Measurements from ENCODE around the gene OAS3.
A peak's percentile ranks its signal among the peaks of the same experiment; 100 is the strongest.
"Not testable (repeated sequence)": the region's sequence is repeated elsewhere in the genome, so short reads cannot be mapped to it uniquely, and the experiment has no call there.

OAS3 gene, protein sequence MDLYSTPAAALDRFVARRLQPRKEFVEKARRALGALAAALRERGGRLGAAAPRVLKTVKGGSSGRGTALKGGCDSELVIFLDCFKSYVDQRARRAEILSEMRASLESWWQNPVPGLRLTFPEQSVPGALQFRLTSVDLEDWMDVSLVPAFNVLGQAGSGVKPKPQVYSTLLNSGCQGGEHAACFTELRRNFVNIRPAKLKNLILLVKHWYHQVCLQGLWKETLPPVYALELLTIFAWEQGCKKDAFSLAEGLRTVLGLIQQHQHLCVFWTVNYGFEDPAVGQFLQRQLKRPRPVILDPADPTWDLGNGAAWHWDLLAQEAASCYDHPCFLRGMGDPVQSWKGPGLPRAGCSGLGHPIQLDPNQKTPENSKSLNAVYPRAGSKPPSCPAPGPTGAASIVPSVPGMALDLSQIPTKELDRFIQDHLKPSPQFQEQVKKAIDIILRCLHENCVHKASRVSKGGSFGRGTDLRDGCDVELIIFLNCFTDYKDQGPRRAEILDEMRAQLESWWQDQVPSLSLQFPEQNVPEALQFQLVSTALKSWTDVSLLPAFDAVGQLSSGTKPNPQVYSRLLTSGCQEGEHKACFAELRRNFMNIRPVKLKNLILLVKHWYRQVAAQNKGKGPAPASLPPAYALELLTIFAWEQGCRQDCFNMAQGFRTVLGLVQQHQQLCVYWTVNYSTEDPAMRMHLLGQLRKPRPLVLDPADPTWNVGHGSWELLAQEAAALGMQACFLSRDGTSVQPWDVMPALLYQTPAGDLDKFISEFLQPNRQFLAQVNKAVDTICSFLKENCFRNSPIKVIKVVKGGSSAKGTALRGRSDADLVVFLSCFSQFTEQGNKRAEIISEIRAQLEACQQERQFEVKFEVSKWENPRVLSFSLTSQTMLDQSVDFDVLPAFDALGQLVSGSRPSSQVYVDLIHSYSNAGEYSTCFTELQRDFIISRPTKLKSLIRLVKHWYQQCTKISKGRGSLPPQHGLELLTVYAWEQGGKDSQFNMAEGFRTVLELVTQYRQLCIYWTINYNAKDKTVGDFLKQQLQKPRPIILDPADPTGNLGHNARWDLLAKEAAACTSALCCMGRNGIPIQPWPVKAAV

DNA sequence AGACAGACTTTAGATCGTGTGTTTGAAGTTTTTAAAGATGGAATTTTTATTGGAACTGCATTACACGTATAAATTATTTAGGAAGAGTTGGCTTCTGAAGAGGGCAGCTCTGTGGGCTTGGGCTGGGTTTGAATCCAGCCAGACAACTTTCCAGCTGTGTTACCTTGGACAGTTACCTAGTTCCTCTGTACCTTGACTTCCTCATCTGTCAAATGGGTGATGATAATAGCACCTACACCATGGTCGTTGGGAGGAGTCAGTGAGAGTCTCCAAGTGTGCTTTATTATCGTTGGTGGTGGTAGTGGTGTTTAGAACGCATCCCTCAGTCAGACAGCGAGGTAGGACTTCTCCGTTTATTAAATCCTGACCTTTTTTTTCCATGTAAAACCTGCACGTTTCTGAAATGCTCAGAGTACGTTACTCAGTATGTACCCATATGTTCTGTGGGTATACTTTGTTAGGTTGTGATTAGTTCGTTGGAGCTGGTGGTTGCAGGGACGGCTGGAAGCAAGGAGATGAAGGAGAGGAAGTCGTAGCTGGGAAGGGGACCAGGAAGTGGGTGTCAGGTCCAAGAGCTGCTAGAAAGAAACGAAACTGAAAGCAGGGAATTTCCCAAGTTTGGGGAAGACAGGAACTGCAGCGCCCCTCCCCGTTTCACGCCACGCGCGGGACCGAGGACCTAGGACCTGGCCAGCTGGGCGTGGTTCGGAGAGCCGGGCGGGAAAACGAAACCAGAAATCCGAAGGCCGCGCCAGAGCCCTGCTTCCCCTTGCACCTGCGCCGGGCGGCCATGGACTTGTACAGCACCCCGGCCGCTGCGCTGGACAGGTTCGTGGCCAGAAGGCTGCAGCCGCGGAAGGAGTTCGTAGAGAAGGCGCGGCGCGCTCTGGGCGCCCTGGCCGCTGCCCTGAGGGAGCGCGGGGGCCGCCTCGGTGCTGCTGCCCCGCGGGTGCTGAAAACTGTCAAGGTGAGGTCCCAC lies at the start of gene OAS3:
Gene OAS3, plus strand, starts transcription at position 734 of the 979 bp plus-strand sequence. Its CDS starts 57 bp downstream, at position 791.
- DNase-seq, result peak; percentile 5 to 57

DNA sequence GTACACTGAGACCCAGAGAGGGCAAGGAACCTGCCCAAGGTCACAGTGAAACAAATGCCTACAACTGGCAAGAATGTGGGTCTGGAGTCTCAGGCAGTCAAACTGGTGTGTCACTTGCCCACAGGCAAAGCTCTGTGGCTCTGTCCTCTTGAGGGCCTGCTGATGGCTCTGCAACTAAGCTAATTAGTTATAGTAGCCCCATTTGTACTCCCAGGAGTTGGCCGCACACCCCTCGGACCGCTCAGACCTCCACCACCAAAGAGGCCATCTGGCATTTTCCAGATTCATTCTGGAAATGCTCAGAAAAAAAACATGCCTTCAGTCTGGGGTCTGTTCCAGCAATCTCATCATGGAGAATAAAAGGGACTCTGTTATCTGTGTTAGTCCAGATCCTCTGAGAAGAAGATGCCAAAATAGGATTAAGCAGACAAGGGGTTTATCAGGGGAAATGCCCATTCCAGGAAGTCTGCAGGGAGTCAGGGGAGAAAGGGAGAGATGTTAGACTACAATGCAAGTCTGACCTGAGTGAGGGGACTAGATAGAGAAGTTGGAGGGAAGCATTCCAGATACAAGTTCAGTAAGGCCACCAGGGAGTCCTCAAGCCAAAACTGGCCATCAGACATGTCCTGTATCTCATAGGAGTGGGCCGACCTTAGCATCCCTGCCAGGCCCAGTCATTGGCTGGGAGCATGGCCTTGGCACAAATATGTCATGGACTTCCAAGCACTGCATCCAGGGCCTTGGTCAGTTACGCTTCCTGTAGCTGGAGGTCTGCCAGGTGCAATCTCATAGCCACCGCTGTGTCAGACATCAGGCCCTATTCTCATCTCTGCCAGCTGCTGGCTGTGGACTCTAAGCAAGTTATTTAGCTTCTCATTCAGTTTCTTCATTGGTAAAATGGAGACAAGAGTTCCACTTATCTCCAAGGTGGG lies 46.9 kb upstream of the OAS3 start:
- peak; percentile 11 to 13 for DNase-seq

- no peak for DNase-seq
Observed at GRCh38 chr12:112892856-112893255, 45.4 kb upstream of the OAS3 start.

DNA sequence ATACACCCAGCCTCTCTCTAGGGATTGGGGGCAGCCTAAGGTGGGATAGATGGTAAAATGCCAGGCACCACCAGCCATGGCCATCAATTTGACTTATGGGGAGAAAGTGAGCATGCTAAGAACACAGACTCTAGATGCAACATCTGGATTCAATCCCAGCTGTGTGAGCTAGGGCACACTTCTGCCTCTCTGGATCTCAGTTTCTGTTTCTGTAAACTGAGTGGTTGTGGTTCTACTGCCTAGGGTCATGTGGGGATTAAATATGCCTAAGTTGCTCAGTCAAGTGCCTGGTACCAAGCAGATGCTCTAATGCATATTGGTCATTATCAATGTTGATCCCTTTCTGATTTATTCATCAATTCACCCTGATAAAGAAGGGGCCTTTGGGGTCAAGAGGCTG lies 44.1 kb upstream of the OAS3 start:
- no peak for DNase-seq

DNA sequence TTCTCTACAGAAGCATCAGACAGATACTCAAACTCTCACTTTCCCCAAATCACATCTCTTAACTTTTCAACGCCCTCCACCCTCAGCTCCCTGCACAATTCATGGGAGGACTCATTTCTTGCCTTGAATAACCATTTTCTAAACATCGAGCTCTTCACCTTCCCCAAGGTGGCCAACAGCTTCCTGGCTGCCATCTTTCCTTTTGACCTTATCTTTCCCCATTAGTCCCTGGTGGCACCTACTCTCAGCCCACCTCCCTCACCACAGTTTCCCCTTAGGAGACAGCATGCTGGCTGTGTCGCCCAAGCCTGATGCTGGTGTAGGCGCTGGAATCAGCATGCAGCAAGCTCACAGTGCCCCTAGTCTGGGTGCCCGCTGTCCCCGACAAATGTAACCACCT lies 39.9 kb upstream of the OAS3 start:
- no peak for DNase-seq

- peak; percentile 68 to 69 for DNase-seq
Observed at GRCh38 chr12:112900298-112901145, 37.8 kb upstream of the OAS3 start.

DNA sequence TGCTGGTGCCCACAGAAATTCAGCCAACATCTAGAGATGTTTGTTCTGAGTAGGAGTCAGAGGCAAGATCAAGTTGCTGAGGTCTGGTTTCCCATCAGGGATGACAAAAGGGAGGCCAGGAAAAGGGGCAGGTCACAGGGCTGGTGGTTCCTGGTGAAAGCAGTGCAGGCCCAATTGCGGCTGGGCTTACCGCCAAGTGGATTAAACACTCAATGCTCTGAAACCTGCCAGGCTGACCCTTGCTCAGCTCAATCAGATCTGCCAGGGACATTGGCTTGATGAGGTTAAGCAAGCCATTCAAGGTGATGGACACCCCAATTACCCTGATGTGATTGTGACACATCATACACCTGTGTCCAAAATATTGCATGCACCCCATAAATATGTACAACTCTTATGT lies 37.0 kb upstream of the OAS3 start:
- peak in 1 of 2 experiments; percentile 13 for DNase-seq

DNA sequence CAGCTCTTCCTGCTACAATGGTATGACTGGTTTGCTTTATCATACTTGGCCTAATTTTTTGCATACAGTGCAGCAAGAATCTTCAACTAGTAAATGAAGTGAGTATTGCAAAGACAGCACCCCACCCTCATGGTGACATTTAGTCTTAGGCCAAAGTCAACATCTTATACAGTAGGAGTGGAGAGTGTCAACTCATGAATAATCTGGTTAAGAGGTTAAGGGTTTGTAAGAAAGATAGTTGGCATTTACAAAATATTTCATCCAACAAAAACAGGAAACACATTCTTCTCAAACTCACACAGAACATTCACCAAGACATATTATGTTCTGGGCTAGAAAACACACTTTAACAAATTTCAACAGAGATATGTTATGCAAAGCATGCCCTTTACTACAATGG lies 33.7 kb upstream of the OAS3 start:
- no peak for DNase-seq

- no peak for DNase-seq
Observed at GRCh38 chr12:112905451-112906089, 32.7 kb upstream of the OAS3 start.

DNA sequence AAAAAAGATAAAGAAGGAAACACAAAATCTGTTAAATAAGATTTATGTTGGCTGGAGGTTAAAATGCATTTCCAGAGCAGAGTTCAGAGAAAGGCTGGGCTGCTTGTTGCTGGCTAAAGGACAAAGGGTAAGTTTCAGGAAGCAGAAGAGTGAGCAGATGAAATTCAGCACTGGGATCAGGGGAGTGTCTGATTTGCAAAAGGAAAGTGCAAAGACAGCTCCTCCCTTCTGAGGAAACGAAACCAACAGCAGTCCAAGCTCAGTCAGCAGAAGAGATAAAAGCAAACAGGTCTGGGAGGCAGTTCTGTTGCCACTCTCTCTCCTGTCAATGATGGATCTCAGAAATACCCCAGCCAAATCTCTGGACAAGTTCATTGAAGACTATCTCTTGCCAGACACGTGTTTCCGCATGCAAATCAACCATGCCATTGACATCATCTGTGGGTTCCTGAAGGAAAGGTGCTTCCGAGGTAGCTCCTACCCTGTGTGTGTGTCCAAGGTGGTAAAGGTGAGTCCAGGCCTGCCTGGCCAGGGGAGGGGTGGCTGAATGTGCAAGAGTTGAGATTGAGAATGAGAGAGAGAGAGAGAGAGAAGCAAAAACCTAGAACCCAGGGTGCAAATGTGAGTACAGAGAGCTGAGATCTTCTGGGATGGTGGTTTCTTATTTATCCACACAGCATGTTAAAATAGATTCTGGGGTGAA lies 31.4 kb upstream of the OAS3 start, which contains the start of gene OAS1:
Gene OAS1, plus strand, starts transcription at position 251 of the 703 bp plus-strand sequence. Its CDS starts 78 bp downstream, at position 329.
- DNase-seq, result peak in 1 of 2 experiments; percentile 7

DNA sequence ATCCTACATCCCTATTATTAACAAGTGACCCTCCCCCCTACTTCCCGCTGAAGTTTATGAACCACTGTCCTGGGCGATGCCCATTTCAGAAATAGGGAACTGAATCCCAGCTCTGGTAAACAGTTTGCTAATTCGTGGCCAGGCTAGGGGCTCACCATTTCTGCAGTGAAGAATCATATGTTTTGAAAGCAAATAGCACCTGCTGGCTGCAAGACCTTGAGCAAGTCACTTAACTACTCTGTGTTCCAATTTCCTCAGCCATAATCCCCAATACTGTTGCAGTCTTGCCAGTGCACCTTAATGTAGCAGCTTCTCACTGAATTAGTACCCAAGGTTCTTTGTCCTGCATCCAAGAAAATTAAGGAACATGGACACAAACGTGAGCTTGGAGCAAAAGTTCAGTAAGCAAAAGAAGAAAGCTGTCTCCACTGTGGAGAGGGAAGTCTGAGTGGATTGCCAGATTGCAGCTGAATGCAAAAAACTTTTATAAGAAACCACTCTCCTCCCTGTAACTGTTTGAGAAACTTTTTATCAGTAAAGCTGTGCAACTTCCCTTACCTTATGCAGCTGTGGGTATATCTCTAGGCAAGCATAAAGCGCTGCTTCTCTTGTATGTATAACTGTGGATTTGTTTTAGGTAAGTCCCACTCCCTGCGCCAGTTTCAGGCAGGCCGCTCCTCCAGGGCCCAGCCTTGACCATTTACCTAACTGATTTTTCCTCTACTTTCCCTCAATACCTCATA lies 30.7 kb upstream of the OAS3 start:
- no peak for DNase-seq

GRCh38 chr12:112908548-112908947 lies 29.7 kb upstream of the OAS3 start:
- no peak for DNase-seq

DNA sequence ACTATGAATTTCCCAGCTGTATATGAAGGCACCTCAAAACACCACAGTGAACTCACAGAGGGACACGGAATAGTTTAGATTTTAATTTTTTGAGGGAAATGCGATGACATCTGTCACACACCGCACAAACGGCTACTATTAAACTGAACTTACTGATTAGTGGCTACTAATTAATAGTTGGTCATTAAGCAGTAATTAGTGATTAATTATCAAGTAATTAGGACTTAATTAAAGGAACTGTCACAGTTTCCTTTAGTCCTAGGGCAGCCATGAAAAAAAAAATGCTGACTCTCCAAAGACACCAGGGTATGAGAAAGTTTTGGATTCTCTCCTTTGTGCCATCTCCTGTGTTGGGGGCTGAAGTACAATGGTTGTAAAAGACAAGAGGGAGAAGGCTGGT lies 28.6 kb upstream of the OAS3 start:
- DNase-seq, result no peak

DNA sequence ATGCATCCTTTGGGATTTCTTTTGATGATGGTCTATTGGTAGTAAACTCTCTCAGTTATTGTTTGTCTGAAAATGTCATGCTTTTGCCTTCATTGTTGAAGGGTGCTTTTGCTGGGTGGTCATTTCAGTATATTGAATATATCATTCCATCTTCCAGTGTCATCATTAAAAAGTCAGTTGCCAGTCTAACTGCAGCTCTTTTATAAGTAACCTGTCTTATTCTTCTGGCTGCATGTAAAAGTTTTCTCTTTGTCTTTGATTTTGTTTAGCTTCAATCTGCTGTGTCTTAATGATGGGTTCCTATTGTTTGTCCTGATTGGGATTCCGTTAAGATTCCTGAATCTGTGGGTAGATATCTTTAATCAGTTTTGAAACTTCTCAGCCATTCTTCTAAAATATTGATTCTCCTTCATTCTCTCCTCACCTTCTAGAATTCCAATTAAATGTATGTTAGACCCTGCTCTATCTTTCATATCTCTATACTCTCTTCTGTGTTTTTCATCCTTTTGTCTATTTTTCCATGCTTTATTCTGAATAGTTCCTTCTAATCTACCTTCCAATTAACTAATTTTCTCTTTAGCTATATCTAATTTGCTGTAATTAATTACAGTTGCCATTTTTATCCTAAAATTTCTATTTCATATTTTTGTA lies 25.1 kb upstream of the OAS3 start:
- no peak for DNase-seq

- not testable (repeated sequence) for DNase-seq
Observed at GRCh38 chr12:112913888-112914287, 24.4 kb upstream of the OAS3 start.

DNA sequence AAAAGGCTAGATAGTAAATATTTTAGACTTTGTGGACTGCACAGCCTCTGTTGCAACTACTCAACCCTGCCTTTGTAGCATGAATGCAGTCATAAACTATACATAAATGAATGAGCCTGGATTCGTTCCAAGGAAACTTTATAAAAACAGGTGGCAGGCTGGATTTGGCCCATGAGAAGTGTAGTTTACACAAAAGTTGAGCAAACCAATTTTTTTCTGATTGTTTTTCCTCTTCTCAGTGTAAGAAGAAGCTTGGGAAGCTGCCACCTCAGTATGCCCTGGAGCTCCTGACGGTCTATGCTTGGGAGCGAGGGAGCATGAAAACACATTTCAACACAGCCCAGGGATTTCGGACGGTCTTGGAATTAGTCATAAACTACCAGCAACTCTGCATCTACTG lies 22.0 kb upstream of the OAS3 start:
- no peak for DNase-seq

DNA sequence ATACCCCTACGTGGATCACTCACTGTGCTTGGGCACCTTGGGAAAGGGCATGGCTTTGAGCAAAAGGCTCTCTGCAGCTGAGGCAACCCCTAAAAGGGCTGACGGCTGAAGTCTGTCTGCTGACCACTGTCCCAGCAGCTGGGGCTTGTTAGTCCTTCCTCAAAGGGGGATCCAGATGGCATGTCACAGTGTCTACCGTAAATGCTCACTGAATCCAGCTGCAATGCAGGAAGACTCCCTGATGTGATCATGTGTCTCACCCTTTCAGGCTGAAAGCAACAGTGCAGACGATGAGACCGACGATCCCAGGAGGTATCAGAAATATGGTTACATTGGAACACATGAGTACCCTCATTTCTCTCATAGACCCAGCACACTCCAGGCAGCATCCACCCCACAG lies 19.2 kb upstream of the OAS3 start:
- no peak for DNase-seq
